GM21786 (cell line): Measurements from ENCODE around the gene ZFYVE27.

Source experiments
- ATAC-seq: cut with Tn5 transposase; IDR thresholded peaks from one replicate; pipeline ENCODE4 v1.9.1; 2021; ENCODE audit not compliant: unreplicated experiment

ZFYVE27 gene

DNA sequence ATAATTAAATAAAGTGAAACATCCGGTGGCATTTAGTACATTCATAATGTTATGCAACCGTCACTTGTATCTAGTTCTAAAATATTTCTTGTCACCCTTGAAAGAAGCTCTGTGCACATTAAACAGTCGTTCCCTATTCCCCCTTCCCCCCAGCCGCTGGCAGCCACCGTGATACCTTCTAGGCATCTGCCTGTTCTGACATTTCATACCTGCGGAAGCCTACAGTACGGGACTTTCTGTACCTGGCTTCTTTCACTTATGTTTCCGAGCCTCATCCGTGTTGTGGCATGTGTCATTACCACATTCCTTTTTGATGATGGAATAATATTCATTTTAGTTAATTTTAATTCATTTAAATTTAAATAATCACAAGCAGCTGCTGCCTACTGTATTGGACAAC is 48.8 kb downstream of the ZFYVE27 start:
- no peak for ATAC-seq

DNA sequence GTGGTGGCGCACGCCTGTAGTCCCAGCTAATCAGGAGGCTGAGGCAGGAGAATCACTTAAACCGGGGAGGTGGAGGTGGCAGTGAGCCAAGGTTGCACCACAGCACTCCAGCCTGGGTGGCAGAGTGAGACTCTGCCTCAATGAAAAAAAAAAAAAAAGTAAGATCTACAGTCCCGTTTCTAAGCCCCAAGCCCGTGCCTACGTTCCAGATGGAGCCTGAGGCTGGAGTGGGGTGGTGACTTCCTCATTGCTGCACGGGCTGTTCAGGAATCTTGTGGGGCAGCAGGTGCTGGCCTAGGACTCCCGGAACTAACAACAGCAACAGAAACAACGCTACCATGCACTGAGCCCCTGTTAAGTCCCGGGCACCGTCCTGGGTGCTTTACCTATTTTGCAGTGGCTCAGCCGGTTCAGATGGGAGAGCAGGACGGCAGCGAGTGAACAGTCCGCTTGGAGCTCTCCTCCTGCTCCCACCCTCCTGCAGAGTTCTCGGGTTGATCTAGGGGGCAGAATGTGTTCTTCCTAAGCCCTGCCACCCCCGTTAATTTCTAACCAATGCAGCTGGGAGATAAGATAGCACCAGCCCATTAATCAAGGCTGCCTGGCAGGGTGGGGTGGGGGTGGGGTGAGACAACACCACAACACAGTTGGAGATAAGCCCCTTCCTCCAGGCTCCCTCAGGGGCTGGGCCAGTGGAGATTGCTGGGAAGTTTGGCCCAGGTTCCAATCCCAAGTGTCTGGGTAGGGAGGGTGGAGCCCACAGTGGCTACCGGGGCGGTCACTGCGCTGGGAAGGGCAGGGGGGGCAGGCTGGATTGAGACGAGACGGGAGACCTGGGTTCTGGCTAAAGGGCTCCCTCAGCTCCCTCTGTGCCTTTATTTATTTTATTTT is 51.9 kb downstream of the ZFYVE27 start:
- ATAC-seq = no peak

DNA sequence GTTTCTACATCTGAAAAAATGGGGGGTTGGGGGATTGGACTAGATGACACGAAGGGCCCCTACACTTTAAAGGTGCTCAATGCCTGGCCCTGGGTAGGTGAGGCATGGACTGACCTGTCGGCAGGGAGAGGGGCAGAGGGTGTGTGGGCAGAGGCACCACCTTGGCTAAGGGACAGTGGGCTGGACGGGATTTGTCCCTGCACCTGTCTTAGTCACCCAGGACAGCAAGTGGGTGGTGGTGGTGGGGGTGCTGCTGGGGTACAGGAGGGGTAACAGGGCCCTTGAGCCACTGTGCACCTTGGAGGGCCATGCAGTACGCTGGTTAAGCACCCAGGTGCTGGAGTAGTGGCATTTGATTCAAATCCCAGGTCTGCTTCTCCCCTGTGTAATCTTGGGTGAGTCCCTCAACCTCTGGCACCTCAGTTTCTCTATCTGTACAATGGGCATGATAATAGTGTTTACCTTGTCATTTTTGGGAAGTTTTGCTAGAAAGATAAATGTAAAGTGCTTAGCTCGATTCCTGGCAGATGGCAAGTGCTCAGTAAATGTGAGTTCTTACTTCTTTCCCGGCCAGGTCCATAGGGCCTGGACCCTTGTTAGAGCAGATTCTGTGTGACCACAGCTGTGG is 53.0 kb downstream of the ZFYVE27 start:
- ATAC-seq = no peak

DNA sequence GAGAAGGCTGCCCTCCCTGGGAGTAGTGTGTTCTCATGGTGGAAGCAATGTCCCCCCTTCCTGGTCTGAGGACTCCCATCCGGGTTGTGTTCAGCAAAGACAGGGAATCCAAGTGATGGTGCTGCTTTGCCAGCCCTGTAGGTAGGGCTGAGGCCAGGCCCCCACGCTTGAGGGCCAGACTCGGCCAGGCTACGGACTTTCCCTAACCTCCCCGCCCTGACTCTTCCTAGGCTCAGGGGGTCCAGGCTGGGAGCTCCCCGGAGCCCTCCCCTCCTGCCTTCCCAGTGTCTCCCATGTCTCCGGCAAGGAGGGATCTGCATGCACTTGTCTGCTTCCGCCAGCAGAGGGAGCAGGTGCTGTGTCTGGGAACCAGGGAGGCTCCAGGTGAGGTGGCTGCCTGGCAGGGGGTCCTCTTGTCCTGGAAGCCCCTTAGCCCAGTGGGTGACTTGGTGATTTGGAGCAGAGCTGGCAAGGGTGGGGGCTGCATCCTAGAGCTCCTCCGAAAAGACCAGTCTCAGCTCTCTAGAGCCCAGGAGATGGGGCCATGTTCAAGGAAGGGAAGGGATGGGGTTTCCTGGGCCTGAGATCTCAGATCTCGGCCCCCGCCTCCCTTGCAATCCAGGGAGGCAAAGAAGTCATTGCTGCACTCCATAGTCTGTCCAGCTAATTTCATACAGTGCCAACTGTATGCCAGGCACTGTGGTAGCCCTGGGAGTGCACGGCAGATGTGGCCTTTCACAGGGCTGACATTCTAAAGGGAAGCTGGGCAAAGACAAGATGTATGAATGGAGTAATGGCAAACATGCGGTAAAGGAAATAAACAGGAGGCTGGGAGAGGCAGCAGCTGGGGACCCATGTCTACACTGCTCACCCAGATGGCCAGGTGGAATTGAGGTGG is 55.1 kb downstream of the ZFYVE27 start:
- ATAC-seq = no peak

DNA sequence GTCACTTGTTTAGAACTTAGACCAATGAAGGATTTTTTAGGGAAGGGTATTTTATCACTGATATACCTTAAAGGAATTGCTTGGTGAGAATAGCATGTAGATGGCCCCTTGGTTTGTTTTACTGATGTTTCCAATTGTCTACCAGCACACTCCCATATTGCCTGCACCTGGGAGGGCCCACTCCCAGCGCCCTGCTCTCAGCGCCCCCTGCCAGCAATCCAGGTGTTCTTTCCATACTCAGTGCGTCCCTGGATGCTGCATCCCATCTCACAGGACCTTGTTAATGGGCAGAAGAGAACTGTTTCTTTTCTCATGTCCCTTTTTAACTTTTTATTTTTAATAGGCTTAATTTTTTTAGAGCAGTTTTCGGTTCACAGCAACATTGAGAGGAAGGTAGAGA is 59.0 kb downstream of the ZFYVE27 start:
- no peak for ATAC-seq

DNA sequence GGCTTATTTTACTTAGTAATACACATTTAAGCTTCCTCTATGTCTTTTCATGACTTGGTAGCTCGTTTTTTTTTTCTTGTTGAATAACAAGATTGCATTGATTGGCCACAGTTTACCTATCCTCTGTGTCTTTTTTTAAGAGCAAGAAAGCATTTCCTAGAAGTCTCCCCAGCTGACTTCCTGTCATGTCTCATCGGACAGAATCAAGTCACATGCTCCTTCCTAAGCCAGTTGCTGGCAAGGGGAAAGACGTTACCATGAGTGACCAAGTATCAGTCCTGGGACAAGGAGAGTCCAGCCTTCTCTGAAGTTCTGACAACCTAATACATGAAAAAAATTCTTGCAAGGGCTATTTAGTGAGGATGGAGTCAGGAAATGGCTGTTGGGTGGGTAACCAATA is 59.7 kb downstream of the ZFYVE27 start:
- no peak for ATAC-seq

DNA sequence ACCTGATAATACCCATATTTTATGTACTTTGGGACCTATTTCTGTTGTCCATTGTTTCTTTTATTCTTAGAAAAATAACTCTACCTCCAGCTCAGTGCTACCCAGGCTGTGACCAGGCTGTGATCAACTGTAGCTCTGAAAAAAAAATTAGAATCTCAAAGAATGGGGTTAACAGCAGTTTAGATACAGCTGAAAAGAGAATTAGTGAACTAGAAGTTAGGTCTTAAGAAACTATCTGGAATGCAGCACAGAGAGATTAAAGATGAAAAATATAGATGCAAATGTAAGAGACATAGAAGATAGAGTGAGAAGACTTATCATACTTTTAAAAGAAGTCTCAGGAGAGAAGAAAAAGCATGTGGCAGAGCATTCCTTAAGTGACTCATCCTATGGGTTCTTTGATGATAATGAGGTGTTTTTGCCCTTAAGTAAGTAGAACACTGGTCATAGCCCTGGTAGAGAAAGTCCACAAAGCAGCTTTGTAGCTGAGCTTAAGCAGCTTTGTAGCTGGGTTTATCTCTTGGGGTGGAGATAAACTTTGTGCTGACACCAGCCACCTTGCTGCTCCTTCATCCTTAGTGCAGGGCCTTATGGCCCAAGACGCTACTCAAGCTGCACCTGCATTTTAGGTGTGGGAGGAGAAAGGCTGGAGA is 62.2 kb downstream of the ZFYVE27 start:
- ATAC-seq = no peak

DNA sequence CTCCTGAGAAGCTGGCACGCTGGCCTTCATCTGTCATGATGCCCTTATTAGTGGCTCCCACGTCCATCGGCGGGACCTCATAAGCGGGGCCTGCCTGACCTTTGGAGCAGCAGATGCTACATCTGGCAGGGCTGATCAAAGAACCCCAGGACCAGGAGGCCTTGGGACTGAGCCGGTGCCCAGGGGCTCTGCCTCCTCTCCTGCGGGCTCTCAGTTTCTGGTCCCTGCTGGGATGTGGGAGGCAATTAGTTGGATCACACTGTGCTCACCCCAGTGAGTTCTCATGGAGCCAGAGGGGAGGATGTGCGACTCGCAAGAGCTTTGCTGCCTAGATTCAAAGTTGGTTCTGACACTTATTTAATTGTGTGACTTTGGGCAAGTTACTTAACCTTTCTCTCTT is 63.5 kb downstream of the ZFYVE27 start:
- ATAC-seq = no peak

DNA sequence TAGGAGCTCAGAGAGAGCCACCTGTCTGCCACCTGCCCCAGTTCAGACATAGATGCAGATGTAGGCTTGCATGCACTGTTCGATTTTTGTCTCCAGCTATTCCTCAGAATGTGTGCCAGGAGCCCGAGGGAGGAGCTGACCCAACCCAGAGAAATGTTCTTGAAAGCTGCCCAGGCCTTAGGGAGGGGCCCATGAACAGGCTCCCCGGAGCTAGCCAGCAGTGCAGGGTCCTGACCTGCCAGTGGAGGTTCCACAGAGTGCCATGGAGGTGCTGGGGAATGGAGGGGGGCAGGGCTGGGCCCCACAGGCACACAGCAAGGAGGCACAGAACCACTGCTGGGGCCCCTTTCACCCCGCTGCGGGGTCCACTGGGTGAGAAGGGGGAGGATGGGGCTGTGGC is 64.5 kb downstream of the ZFYVE27 start:
- ATAC-seq = no peak

DNA sequence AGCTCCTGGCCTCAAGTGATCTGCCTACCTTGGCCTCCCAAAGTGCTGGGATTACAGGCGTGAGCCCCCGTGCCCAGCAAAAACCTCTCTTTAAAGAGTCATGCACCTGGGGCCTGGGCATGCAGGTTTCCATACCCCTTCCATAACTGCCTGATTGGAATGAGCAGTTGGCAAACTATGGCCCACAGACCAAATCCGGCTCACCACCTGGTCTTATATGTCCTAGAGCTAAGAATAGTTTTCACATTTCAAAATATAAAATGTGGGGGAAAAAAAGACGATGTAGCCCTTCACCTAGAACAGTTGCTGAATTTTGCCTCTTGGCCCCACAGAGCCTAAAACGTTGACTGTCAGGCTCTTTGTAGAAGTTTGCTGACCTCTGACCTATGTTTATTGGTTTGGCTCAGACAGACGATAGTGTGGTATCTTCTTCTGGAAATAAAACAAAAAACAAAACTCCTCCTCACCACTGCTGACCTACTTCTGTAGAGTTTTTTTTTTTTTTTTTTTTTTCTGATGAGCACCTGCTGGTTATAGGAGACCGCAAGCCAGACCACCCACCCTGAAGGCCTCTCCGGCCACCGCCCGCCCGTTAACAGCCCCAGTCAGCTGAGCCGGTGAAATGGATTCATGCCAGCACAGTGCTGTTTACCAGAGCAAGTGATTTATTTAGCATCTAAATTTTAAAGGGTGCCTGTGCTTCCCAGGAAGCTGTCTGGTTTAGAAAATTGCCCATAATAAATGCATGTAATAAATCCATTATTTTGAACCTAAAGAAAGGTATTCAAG is 68.4 kb downstream of the ZFYVE27 start:
- no peak for ATAC-seq

DNA sequence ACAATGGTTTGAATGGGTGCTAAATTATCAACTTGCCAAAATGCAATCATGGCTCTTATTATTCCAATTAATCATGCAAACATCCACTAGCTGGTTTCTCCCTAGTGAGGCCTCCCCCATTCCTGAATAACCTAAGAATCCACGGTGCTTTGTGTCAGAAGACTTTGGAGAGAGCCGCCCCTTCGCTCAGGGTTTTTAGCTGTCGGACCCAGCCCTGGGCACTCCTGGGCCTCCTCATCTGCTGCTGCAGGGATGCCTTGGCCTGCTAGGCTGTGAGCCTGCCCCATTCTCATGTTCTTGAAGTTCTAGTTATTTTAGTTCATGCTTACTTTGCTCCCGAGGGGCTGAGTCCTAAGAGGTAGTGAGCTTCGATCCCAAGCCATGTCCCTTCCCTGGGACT is 69.0 kb downstream of the ZFYVE27 start:
- no peak for ATAC-seq

DNA sequence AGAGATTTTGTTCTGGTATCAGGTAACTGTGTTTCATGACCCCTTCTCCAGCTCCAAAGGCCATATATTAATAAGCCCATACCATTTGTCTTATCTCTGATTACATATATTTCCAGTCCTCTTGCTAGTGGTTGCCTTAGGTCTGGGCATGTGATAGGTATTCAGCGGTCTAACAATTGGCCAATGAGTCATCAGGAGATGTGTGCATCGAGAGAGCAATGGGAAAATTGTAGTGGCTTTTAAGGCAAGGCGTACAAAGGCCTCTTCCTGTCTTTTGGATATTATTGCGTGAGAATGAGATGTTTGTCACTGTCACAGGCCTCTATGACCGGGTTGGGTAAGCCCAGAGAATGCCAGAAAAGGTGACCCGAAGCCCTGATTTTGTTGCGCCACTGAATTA is 73.5 kb downstream of the ZFYVE27 start:
- ATAC-seq = no peak
